HG02973 (cell line): Measurements from ENCODE around the gene PEAK1.

Experiments used
- ATAC-seq: cut with Tn5 transposase; IDR thresholded peaks from one replicate; pipeline ENCODE4 v1.9.1; 2021; ENCODE audit warnings: moderate library complexity; ENCODE audit not compliant: unreplicated experiment

Gene PEAK1

DNA sequence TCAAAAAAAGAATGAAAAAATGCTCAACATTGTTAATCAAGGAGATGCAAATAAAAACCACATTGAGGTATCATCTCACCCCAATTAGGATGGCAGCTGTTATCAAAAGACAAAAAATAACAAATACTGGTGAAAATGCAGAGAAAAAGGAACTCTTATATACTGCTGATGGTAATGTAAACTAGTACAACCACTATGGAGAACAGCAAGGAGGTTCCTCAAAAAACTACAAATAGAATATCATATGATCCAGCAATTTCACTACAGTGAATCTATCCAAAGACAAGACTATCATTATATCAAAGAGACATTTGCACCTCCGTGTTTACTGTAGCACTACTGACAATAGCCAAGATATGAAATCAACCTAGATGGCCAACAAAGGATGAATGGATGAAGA, 58.4 kb downstream of the PEAK1 start:
- ATAC-seq = no peak

DNA sequence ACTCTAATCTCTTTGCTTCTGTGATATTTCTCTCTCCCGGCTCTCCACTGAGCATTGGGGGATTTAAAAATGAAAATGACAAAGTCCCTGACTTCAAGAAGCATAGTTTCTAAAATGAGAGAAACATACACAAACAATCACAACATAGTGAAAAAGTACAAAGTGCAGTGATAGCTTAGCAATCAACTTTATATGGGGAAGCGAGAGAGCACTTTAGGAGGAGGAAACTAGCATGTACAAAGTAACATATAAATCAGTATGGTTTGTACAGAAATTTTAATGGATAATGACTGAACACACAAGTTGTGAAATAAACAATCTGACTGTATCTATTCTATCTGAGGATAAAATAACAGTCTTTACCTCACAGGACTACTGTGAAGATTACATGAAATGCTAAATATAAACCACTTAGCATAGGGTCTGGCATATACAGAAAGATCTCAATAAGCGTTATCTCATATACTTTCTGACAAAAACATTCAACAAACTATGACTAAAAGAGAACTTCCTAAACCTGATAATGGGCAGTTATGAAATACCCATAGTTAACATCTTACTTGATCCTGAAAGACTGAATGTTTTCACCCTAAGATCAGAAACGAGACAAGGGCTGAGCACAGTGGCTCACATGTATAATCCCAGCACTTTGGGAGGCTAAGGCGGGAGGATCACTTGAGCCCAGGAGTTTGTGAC, 61.2 kb downstream of the PEAK1 start:
- no peak for ATAC-seq

DNA sequence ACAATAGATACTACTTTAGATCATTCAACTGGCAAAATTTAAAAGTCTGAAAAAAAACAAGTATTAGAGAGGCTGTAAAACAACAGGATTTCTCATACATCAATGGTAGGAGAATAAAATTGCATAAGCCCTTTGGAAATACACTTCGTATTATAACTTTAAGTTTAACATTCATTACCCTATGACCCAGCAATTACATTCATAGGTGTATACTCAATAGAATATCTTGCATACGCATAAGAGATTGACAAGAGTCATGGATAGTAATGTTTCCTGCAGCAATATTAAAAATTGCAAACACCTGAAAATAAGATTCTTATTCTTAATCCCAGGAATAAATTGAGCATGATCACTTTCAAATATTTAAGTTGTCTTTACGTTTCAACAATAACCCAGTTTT, 63.6 kb downstream of the PEAK1 start:
- ATAC-seq = no peak

DNA sequence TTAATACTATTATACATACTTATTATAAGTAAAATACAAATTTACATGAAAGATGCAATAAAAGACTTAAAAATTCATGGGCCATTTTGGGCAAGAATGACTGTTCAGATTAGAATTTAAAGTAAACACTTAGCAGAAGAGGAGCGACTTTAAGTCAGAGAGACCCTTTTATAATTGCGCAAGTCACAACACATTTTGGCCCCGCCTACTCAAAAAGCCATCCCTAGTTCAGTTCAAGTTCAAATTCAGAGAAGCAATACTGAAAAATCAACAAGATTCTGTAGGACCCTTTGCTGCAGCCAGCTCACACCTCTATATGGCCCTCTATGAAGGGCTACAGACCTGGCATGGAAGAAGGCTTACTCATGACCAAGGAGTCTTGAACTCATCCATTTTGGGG, 64.6 kb downstream of the PEAK1 start:
- no peak for ATAC-seq

DNA sequence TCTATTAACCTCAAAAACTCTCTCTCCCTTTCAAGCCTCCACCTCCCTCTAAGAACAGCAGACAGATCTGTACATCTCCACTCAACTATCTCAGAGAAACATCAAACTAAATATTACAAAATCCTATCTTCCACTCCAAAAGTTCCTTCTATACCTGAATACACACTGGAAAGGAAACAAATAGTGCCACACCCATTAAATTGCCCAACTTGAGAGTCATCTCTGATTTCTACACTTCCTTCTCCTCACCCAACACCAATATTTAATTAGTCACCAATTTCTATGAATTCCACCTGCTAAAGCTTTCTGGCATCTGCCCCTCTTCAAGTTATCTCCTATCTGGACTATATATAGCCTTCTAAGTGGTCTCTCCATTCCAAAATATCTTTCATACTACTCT, 65.8 kb downstream of the PEAK1 start:
- no peak for ATAC-seq

DNA sequence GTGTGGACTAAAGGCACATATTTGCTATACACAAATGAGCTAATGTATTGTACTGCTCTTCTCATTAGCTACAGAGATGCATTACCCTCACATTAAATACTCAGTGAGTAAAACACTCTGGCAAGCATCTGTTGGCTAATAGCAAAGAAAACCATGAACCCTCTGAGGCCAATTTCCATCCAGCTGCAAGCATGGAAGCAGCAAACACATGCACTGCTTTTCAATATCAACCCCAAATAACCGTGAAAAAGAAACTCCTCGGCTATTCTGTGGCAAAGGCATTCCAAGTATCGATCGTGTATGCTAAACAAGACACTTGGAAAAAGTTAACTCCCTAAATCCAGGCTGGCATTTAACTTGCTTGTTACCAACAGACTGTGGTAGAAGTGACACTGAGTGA, 67.0 kb downstream of the PEAK1 start:
- ATAC-seq = no peak

DNA sequence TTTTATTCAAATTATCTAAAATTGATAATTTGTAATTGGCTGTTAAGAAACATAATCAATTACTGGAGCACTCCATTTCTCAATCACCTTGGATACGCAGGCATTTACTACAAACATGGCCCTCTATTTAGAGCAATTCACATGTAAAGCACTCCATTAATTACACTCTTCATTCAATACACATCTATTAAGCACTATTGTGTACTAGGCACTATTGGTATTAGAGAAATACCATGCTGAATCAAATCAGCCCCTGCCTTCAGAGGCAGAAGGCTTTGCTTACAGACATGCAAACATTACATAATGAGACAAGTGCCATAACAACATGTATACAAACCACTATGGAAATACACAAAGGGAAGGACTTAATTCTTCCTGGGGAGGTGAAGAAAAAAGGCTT, 69.1 kb downstream of the PEAK1 start:
- no peak for ATAC-seq

DNA sequence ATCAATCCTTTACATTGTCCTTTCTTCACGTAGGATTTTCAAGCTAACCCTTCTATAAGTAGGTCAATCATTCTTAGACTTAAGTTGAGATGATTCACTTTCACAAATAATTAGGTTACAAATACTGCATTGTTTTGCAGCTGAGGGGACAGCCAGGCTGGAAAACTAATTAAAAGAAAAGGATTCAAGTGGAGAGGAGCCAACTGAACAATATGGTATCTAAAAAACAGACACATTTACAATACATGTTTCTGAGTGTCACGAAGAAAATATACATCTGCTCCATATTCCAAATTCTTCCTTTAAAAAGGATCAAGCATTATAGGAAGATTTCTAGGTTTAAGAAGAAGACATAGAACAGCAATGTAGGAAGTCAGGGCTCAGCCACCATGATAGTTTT, 70.2 kb downstream of the PEAK1 start:
- ATAC-seq = no peak

DNA sequence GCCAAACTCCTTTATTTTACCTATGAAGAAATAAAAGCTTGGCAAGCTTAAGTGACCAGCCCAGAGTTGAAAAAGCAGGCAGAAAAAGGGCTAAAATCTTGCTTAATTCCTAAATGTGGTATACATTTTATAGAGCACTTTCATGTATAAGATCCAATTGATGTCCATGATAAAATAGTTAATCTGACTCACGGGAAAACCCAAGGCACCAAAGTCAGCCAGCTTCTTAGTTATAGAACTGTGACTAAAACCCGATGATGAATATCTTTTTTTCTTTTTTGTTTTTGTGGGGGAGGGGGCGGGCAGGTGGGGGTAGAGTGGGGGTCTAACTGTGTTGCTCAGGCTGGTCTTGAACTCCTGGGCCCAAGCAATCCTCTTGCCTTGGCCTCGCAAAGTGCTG, 71.4 kb downstream of the PEAK1 start:
- ATAC-seq = no peak

DNA sequence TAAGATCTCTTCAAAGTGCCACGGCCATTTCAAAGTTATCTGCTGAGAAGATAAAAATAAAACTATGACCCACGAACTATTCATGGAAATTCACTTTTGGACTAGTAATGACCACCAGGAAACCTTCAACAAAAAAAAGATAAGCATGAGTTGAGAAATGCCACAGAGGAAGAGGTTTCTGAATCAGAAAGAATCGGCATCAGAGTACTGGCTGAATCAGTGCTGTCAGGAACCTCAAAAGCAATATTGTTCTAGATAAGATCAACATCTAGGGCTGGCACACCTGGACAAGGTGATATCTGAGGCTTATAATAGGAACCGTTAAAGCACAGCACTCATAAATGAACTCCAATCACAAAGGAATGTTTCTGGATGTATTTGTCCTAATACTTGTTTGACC, 72.7 kb downstream of the PEAK1 start:
- no peak for ATAC-seq

DNA sequence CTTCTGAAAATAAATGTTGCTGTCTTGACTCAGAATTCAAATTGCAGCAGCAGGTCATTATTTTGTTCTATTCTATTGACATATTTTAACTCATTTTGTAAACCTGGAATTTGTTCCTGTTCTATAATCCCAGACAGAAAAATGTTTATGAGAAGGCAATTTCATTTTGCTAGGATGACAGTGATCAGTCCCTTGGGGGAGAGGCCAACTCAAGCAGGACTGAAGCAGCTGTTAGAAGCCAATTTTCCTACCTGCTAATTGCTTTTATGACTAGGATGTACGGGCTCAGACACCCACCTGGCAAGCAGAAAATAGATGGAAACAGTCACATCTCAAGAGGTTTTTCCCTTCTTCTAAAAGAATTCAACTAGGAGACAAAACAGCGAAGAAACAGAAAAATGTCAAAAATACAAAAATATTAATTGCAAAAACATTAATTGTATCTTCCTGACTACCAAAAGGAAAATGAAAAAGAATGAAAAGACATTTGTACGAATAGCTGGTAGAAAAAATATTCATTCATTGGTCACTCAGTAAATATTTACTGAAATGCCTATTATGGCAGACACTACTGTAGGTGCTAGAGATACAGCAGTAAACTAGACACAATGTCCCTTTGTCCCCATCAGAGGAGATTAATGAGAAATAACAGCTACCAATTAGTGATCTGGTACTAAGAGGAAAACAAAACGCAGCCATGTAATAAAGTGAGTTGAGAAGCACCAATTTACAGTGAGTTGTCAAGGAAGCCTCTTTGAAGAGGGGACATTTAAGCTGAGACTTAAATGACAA, 73.5 kb downstream of the PEAK1 start:
- no peak for ATAC-seq

DNA sequence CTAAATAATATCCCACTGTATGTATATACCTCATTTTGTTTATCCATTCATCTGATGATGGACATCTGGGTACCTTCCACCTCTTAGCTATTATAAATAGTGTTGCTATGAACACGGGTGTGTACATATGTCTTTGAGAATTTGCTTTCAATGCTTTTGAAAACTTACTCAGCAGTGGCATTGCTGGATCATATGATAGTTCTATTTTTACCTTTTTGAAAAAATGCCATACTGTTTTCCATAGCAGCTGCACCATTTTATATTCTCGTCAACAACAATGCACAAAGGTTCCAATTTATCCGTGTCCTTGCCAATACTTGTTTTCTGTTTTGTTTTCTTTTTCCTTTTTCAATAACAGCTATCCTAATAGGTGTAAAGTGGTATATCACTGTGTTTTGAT, 77.1 kb downstream of the PEAK1 start:
- ATAC-seq = no peak

DNA sequence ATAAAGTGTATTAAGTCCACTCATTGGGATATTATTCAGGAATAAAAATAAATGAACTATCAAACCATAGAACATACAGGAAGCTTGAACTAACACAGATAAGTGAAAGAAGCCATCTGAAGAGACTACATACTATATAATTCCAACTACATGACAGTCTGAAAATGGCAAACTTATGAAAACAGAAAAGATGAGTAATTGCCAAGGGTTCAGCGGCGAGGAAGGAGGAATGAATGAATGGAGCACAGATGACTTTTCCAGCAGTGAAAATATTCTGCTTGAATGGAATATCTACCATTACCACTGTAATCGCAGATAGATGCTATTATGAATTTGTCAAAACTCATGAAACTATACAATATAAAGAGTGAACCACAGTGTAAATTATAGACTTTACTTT, 79.7 kb downstream of the PEAK1 start:
- ATAC-seq = no peak

DNA sequence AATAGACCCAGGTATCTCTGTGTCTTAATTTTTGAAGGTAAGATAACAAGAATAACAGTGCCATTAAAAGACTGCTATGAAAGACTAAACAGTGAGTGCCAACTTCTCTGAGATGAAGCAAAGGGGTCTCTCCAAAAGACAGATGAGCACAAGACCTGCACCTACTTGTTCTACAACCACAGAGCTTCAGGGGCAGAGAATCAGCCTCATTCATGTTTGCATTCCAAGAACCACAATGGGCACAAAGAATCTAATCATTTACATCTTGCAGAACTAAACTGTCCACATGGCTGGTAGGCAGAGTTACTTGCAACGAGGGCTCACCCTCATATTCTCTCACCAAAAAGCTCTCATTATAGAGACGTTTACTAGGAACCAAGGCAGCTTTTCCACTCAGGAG, 83.9 kb downstream of the PEAK1 start:
- ATAC-seq = no peak

DNA sequence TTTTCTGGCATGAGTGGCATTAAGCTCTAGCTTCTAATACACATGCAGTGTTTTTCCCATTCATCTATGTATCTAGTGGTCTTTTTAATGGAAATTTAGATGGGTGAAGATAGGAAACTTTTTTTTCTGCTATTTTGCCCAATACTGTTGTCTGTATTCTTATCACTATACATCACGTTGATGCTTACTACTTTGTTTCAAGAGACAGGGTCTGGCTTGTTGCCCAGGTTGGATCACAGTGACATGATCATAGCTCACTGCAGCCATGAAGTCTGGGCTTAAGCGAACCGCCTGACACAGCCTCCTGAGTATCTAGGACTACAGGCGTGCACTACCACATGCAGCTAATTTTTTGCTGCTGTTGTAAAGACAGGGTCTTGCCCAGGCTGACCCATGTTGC, 84.6 kb downstream of the PEAK1 start:
- no peak for ATAC-seq

DNA sequence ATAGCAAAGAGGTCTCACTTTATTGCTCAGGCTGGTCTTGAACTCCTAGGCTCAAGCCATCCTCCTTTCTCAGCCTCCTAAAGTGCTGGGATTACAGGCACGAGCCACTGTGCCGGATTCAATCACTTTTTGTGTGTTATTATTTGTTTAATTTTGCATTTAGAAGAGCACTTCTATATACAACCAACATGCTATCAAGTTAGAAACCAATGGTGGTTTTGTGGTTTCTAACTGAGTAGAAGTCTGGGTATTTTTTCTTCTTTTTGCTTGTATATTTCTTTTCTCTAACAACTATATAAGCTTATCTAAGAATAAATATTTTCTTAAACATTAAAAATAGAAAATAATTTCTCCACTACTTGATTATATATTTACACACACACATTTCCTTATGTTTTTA, 86.7 kb downstream of the PEAK1 start:
- no peak for ATAC-seq

DNA sequence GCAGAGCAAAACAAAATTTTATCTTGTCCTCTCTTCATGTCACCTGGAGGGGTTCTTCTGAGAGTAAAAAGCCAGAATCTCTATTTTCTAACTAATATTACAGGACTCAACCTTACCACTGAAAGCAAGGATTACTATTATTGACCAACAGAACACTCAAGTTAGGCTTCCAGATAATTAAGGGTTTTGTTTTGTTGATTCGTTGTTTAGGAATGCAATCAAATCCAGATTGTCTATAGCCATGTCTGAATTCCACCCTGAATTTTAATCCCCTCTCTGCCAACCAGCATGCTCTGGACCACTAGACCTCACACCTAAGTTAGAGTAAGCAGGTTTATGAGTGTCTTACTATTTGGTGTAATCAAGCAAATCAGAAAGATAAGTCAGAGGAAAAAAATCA, 90.7 kb downstream of the PEAK1 start:
- no peak for ATAC-seq

DNA sequence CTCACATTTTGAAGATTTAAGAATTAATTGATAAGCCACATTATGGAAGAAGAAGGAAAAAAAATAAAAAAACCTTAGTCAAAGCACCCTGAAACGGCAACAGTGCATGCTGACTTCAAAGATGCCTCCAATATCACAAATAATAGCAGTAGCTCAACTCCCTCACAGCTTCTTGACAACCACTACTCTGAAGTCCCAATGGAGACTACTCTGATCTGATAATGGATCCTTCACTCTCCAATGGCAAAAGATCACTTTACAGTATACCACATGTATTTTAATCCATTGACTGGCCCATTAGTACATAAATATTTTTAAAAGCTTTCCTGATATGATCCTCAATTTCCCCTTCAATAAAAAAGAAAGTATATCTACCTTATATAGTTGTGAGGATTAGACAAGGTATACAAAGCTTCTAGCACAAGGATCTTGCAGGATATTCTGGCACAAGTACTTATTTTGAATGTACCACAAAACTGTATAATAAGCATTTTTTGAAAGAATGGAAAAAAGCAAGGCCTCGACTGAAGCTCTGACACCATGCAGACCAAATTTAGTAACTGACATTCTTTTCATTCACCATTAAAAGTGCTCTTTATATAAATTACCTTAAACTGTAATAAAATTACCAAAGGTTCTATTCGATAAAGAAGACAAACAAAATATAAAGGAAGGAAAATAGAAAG, 91.9 kb downstream of the PEAK1 start:
- ATAC-seq = no peak

DNA sequence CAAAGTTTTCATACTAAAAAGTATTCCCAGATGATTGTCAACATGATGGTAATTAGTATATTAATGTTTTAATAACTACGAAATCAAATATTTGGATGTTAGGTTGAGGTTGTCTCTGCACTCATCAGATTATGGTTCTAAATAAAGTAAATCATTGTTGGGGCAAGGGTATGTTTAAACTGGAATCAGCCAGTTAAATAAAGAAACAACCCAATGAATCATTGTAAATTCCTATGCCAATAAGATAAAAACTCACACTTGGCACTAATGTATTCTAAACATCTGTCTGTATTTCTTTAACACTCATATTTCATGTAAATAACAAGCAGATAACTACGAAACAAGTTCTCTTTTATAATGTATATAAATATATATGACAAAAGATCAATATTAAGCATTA, 92.7 kb downstream of the PEAK1 start:
- ATAC-seq = no peak

DNA sequence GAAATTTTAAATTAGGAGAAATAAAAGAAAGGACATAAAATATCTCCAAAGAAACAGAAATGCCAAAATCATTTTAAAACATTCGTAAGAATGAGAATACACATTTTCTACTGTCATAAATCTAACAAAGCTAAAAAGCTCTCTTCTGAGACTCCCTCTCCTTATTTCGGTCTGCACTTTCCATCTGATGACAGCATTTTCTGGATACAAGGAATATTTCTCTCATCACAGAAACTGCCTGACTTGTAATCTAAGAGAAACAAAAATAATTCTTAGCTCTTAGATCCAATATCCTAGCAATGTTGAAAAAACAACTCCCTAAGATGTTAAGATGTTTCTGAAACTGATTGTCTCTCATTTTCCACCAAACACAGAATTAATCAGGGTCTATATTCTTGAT, 93.5 kb downstream of the PEAK1 start:
- no peak for ATAC-seq

DNA sequence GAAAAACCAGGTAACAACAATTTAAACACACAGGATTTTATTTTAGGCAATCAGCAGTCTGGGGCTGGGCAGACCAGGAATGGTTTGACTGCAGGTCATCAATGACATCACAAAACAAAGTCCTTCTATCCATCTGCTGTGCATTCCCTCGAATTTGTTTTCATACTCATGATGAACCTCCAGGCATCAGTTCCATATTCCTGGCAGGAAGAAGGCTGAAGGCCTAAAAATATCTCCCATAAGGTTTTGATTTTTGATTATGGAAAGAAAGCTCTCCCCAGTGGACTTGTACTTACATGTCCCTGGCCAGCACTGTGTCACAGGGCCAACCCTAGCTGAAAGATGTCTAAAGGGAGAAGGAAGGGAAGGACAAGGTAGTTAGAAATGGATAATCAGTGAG, 107.4 kb downstream of the PEAK1 start:
- no peak for ATAC-seq
